GM15510 (cell line): ENCODE measurements around the gene ZNF454.

Source experiments
- POLR2A ChIP-seq: IDR thresholded peaks from 3 replicates; pipeline ENCODE4 v1.6.1; 2011; ENCODE audit warnings: borderline replicate concordance; ENCODE audit not compliant: insufficient read length; ENCODE audit errors: extremely low read depth

ZNF454 gene

DNA sequence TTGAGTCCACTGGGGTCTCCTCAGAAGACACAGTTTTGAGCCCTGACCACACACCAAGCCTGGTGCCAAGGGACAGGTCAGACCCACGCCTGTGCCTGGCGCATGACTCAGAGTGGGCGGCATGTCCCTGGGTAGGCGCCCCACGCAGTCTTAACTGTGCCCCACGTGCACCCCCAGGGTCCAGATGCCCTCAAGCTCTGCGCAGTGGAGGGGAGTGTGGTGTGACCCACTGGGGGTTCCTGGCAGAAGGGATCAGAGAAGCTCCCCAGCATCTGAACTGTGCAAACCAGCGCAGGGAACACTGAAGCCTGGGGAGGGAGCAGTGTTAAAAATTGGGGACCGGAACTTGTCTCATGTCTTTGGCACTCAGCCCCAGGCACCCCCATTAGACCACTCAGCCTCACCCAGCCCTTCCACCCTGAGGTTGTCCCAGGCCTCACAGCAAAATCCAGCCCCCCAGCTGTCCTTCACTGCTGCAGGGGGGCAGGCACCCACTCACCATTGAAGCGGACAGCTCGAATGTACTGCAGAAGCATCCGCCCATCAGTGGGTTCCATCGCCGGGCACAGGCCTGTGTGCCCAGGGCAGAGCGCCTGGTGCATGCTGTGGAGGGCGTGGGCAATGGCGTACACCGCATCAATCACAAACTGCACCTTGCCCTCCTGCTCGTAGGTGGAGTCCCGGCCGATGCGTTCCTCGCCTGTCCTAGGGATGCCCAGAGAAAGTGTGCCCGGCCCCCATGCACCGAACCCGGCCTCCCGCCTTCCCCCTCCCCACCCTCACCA lies 47.6 kb downstream of the ZNF454 start:
- TF ChIP-seq POLR2A: no peak

DNA sequence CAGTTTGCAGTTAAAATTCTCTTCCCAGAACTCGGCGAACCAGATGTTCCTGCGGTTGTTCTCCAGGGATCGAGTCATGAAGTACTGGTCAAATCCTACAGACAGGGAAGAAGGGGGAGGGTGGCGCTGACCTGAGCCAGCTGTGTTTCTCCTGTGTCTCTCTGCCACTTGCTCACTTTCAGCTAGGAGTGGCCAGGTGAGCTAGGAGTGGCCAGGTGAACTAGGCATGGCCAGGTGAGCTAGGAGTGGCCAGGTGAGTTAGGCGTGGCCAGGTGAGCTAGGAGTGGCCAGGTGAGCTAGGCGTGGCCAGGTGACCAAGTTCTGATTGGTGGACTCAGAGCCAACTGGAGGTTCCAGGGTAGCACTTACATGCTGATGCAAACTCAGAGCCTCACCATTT lies 48.3 kb downstream of the ZNF454 start:
- TF ChIP-seq POLR2A: no peak

DNA sequence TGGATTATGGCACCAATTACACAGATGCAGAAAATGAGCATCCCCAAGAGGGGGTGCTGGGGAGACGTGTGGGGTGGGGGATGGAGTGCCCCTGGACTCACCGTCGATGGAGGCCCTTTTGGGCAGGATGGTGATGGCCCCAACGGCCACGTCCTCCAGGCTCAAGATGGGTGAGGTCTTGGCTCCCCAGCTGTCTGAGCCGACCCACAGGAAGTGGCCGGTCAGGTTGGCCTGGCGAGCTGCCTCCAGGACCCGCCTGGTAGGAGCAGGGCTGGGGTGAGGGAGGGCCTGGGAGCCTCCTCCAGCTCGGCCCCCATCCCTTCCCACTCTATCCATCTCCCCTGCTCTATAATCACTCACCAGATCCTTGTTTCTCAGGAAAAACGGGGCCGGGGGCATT lies 49.5 kb downstream of the ZNF454 start:
- no peak for TF ChIP-seq POLR2A

DNA sequence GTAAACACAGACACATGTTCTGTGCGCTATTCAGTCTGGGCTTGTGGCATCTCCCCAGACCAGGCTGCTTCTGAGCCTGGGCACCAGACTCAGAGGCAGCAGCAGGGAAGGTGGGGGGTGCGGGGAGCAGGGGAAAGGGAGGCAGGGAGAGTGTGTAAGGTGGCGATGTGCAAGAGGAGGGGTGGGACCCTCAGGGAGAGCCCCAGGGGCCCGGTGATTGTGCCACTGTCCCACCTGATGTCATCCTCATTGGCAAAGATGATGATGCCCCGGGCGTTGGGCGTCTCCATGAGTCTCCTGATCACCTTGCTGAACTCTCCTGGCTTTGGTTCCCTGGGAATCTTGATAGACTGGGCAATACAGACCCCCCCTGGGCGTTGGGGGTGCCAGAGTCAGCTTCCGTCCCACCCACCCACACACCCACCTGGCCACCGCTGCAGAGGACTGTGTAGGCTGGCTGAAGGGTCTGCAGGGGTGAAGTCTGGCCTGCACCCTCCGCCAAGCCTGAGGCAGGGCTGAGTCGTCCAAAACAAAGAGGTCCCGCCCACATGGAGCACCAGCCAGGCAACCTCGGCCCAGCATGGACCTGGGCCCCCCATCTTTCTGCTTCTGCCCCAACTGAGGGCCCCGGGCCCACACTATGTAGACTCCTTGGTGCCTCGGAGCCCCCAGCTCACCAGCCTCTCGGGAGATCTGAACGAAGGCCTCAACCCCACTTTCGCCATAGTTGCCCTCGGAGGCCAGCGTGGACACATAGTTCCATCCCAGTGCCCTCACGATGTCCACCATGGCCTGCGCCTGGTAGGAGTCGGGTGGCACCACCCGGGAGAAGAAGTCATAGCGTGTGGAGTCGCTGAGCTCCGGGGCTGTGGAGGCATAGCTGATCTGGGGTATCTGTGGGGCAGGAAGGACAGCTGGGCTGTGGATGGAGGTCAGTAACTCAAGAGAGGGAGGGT lies 50.5 kb downstream of the ZNF454 start:
- TF ChIP-seq POLR2A: no peak

DNA sequence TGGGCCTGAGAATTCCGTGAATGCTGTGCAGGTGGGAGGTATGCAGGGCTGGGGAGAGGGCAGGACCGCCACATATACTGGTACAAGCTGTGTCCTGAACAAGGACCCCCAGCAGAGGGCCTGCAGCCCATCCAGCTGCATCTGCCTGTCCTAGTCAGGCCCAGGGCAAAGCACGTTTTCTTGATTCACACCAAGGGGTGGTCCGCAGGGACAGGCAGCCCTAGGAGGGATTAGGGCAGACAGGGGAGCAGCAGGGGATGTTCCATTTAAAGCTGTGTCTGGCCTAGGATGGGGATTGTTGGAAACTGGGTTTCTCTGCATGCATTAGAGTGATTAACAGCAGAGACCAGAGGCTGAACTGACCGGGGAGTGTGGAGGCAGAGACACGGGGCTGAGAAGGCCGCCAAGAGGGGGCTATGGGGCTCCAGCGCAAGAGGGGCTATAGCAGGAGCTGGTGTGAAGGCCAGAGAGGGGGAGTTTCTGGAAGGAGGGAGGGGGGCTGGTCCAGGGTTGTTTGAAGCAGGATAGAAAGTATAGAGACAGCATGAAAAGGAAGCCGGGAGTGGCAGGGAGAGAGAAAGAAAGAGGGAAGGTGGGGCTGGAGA lies 51.4 kb downstream of the ZNF454 start:
- TF ChIP-seq POLR2A: no peak

DNA sequence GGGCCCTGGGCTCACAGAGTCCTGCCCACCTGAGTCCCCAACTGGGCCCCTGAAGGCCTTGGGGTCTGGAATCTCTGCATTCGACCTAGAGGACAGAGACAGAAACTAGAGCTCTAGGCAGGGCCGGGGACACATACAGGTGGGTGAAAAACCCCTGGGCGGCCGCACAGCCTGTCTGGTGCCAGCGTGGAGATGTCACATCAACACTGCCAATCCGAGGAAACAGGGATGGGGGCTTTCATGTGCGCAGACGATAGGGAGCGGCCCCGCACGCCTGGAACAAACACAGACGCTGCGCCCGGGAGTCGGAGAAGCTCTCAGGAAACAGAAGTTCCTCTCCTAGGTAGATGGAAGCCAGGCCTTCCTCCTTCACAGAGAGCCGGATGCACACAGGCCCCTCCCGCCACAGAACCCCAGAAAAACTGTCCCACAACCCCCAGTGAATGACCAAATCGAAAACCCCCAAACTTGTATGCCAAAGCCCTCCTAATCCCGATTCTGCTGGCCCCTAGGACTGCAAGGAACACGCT lies 52.3 kb downstream of the ZNF454 start:
- TF ChIP-seq POLR2A: no peak

DNA sequence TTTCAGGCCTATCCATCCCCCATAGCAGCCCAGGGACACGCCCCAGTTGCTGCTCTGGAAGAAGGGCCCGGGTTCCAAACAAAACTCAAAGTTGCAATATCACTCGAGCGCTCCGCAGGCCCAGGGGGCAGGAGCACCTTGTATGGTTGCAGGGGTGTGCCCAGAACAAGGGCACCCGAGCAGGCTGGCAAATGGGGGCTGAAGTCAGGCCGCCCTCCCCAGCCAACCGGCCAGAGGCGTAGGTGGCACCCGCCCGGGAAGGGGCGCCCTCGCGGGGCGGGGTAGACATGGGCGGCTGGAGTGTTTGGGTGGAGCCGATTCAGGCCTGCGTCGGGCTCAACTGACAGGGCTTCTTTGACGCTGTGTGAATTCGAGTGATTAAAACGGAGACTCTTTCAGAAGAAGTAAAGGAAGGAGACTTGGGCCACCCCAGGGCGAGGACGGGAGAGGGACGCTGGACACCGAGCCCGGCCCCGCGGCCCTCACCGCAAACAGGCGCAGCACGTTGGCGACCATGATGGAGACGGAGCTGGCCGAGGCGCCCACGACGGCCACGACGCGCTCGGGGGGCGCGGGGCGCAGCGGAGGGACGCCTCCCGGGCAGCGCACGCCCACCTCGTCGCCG lies 53.1 kb downstream of the ZNF454 start:
- TF ChIP-seq POLR2A: no peak

DNA sequence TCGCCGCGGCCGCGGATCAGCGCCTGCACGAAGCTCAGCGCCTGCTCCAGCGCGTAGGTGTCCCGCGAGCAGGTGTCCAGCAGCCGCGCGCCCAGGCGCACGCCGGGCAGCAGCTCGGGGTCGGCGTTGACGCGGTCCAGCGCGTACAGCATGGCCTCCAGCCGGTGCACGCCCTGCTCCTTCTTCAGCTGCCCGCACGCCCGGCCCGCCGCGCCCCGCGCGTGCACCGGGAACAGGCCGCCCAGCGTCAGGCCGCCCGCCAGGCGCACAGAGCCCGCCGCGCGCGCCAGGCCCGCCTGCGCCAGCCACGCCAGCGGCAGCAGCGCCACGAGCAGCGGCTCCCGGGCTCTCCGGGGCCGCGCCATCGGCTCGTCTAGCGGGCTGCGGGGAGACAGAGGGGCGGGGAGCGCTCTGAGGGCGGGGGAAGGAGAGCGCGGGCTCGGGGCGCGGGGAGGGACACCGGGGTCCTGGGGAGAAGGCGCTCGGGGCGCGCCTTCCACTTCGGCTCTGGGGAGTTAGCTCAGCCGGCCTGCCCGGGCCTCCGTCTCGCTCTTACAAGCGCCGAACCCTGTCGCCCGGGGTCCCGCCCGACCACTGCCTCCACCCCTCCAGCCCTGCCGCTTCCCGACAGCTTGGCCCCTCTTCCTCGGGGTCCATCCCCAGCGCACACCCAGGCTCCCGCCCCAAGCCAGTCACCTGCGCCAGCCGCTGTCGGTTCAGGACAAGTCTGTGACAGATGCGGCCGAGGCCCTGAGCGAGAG lies 53.8 kb downstream of the ZNF454 start, which contains the start of gene GRM6:
GRM6 (minus strand) TSS at position 741 of the 761 bp plus-strand sequence; CDS start at position 365, 376 bp downstream.
- no peak for TF ChIP-seq POLR2A

DNA sequence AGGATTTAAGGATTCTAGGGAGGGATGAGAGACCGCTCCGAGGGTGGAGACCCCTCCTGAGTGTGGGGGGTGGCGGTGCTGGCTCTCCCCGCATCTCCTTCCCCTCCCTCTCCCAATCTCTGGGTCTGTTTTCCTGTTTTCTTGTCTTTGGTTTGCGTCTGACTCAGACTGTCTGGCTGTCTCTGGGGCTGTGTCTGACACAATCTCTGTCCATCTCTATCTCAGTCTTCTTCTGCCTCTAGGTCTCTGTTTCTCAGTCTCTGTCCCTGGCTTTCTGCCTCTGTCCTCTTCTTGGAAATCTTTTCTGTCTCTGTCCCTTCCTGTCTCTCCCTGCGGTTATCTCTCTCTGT lies 54.3 kb downstream of the ZNF454 start:
- no peak for TF ChIP-seq POLR2A

DNA sequence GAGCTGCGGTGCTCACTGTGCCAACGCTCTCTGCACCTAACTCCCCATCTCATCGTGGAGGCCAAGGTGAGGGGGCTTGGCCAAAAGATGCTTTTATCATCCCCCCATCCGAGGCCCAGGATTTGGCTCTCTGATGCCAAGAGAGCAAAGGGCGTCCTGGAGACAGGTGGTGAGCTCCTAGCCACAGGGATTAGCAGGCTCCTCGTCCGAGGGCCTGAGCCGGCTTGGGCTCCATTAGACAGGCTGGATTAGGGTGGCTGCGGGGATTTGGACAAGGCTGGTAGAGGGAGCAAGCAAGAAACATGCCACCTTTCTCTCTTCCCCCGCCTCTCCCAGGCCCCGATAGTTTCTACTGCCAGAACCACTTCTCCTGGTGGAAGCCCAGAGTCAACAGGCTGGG lies 55.2 kb downstream of the ZNF454 start:
- TF ChIP-seq POLR2A: no peak

DNA sequence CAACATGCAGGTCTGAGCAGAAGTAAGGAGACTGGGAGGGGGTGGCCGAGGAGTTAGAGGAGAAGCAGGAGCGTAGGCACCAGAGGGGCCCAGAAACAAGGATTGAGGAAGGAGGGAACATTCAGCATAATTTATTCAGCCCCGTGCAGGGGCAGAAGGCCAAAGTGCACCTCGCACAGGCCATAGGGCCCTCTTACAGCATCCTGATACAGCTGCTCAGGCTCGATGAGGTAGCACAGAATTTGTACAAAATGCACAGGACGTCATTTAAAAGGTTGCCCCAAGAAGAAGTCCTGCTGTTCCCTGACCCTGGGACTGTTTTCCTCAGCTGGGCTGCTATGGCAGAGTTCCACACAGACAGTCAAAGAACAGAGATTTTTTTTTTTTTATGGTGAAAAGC lies 56.2 kb downstream of the ZNF454 start:
- no peak for TF ChIP-seq POLR2A

DNA sequence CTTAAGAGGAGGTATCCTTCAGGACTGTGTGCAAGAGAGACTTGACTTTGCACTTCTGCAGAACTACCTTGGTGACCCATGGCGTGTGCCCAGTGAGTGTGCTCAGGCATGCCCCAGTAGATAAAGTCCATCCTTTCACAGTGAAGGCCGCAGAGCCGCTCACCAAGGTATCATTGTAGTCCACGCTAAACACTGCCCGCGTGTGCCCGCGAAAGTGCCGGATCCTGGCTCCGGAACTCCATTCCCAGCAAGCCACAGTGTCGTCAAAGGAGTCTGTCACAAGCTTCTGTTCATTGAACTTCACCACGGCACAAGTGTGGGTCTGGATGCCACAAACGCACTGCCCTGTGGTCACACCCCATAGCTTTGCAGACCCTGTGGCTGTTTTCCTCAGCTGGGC lies 57.4 kb downstream of the ZNF454 start:
- TF ChIP-seq POLR2A: no peak

DNA sequence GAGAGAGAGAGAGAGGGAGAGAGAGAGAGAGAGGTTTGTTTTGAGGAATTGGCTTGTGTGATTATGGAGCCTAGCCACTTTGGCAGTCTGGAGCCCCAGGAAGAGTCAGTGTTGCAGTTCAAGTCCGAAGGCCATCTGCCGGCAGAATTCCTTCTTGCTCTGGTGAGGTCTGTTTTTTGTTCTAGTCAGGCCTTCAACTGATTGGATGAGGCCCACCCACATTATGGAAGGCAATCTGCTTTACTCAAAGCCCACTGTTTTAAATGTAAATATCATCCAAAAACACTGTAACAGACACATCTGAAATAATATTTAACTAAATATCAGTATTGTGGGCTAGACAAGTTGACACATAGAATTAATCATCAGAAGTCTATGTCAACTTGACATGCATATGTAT lies 65.6 kb downstream of the ZNF454 start:
- no peak for TF ChIP-seq POLR2A

DNA sequence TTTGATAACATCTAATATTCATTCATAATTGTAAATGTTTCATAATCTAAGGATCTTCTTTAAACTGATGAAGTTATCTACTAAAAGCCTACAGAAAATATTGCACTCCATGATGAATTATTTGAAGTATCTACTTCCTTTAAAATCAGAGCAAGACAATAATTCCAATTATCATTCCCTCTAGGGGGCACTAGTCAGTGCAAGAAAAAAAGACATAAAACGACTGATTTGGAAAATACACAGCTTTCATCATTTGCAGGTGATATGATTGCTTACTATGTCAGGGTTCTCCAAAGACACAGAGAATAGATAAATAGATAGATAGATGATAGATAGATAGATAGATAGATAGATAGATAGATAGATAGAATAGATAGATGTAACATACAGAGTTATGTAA lies 67.7 kb downstream of the ZNF454 start:
- TF ChIP-seq POLR2A: no peak
